Glomerular visceral epithelial cell (primary cell): ENCODE data around the gene NCCRP1.

ENCODE experiments used
- DNase-seq: peaks from one replicate; pipeline ENCODE4 v3.0.0-alpha.2; 2016; ENCODE audit errors: extremely low spot score

NCCRP1 gene

GRCh38 chr19:39196860-39197562, at the start of gene NCCRP1:
NCCRP1 (plus strand) TSS chr19:39196964; CDS start chr19:39196983, 19 bp downstream.
- no peak for DNase-seq

GRCh38 chr19:39147480-39147879, 49.3 kb upstream of the NCCRP1 start:
- DNase-seq: no peak

- DNase-seq: no peak
These were observed 47.7 kb upstream of the NCCRP1 start for GRCh38 chr19:39148939-39149529.

- DNase-seq: no peak
These were observed 46.5 kb upstream of the NCCRP1 start for GRCh38 chr19:39150235-39150634.

- no peak for DNase-seq
These were observed 45.8 kb upstream of the NCCRP1 start for GRCh38 chr19:39150807-39151600.

GRCh38 chr19:39152066-39152465, 44.7 kb upstream of the NCCRP1 start:
- no peak for DNase-seq

GRCh38 chr19:39154100-39154628, 42.6 kb upstream of the NCCRP1 start:
- no peak for DNase-seq

GRCh38 chr19:39154629-39155100, 42.1 kb upstream of the NCCRP1 start:
- DNase-seq: no peak

GRCh38 chr19:39155114-39155700, 41.6 kb upstream of the NCCRP1 start:
- no peak for DNase-seq

GRCh38 chr19:39155741-39156140, 41.0 kb upstream of the NCCRP1 start:
- no peak for DNase-seq

GRCh38 chr19:39156326-39157230, 40.2 kb upstream of the NCCRP1 start:
- peak; percentile 39 for DNase-seq

GRCh38 chr19:39157275-39157996, 39.3 kb upstream of the NCCRP1 start:
- DNase-seq: no peak

GRCh38 chr19:39157997-39158389, 38.8 kb upstream of the NCCRP1 start:
- DNase-seq: no peak

- no peak for DNase-seq
These were observed 38.0 kb upstream of the NCCRP1 start for GRCh38 chr19:39158646-39159260.

GRCh38 chr19:39160523-39160861, 36.3 kb upstream of the NCCRP1 start:
- no peak for DNase-seq

GRCh38 chr19:39160889-39161672, 35.7 kb upstream of the NCCRP1 start:
- no peak for DNase-seq

- no peak for DNase-seq
These were observed 34.2 kb upstream of the NCCRP1 start for GRCh38 chr19:39162441-39163043.

GRCh38 chr19:39163621-39164020, 33.1 kb upstream of the NCCRP1 start:
- no peak for DNase-seq

- DNase-seq: no peak
These were observed 32.5 kb upstream of the NCCRP1 start for GRCh38 chr19:39164289-39164688.
